GM18907 (cell line): ENCODE data around the gene TRMT112.
"Not testable (repeated sequence)": the region's sequence is repeated elsewhere in the genome, so short reads cannot be mapped to it uniquely, and the experiment has no call there.

ENCODE experiments used
- ATAC-seq: cut with Tn5 transposase; IDR thresholded peaks from one replicate; pipeline ENCODE4 v1.9.1; 2021; ENCODE audit warnings: mild to moderate bottlenecking, moderate library complexity; ENCODE audit not compliant: unreplicated experiment

The TRMT112 gene

GRCh38 chr11:64314805-64315561 is 2.4 kb downstream of the TRMT112 start:
- no peak for ATAC-seq

- no peak for ATAC-seq
These were observed 3.1 kb downstream of the TRMT112 start for GRCh38 chr11:64314146-64314804.

- no peak for ATAC-seq
These were observed 3.7 kb downstream of the TRMT112 start for GRCh38 chr11:64313491-64314145.

- no peak for ATAC-seq
These were observed 4.4 kb downstream of the TRMT112 start for GRCh38 chr11:64312947-64313346.

- not testable (repeated sequence) for ATAC-seq
These were observed 9.6 kb downstream of the TRMT112 start for GRCh38 chr11:64307795-64308194.

GRCh38 chr11:64306876-64307622 is 10.3 kb downstream of the TRMT112 start:
- no peak for ATAC-seq

GRCh38 chr11:64306563-64306875 is 10.8 kb downstream of the TRMT112 start:
- no peak for ATAC-seq

- ATAC-seq, result peak; percentile 30
These were observed 11.4 kb downstream of the TRMT112 start for GRCh38 chr11:64305691-64306562.

- peak; percentile 71 for ATAC-seq
These were observed 12.2 kb downstream of the TRMT112 start, which contains the start of gene ESRRA for GRCh38 chr11:64305075-64305690. Gene ESRRA (plus strand): TSS chr11:64305524. CDS start chr11:64307180, 1,656 bp downstream.

- peak; percentile 38 for ATAC-seq
These were observed 12.9 kb downstream of the TRMT112 start for GRCh38 chr11:64304316-64305072.

- no peak for ATAC-seq
These were observed 13.4 kb downstream of the TRMT112 start for GRCh38 chr11:64304032-64304315.

GRCh38 chr11:64303109-64304031 is 14.0 kb downstream of the TRMT112 start:
- ATAC-seq, result no peak

- ATAC-seq, result no peak
These were observed 17.3 kb downstream of the TRMT112 start, which contains the start of gene CATSPERZ for GRCh38 chr11:64299847-64300648. Gene CATSPERZ (plus strand): TSS chr11:64300358. CDS start chr11:64300411, 53 bp downstream.

GRCh38 chr11:64298966-64299846 is 18.2 kb downstream of the TRMT112 start:
- no peak for ATAC-seq

- no peak for ATAC-seq
These were observed 19.5 kb downstream of the TRMT112 start for GRCh38 chr11:64297699-64298358.
